Measurements from ENCODE around the gene GNB1. TPM values are rescaled to one million over a fixed set of nuclear protein-coding genes. Genes with fewer than 3 reads are reported as not detected.
A peak's percentile ranks its signal among the peaks of the same experiment; 100 is the strongest.

The GNB1 gene
- total RNA-seq, 1 donor from 2014 or later, result 474 TPM

DNA sequence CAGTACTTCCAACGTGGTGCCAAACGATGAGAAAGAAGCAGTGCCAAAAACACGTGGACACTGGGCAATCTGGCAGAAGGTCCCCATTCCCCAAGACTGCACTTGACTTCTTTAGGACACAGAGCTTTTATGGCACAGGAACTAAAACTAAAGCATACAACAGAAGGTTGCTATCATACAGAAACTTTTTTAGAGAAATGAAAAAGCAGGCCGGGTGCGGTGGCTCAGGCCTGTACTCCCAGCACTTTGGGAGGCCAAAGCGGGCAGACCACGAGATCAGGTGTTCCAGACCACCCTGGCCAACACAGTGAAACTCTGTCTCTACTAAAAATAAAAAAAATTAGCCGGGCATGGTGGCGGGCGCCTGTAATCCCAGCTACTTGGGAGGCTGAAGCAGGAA, 43.0 kb downstream of the GNB1 start:
- TF ChIP-seq, protein P1, sequence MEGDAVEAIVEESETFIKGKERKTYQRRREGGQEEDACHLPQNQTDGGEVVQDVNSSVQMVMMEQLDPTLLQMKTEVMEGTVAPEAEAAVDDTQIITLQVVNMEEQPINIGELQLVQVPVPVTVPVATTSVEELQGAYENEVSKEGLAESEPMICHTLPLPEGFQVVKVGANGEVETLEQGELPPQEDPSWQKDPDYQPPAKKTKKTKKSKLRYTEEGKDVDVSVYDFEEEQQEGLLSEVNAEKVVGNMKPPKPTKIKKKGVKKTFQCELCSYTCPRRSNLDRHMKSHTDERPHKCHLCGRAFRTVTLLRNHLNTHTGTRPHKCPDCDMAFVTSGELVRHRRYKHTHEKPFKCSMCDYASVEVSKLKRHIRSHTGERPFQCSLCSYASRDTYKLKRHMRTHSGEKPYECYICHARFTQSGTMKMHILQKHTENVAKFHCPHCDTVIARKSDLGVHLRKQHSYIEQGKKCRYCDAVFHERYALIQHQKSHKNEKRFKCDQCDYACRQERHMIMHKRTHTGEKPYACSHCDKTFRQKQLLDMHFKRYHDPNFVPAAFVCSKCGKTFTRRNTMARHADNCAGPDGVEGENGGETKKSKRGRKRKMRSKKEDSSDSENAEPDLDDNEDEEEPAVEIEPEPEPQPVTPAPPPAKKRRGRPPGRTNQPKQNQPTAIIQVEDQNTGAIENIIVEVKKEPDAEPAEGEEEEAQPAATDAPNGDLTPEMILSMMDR (conservative IDR thresholded peaks at IDR 0.05), result no peak
- DNase-seq (ENCODE audit: low read depth, low spot score), result no peak
- Mint-ChIP-seq H3K27ac (ENCODE audit: unreplicated experiment) (peak overlapping the region; percentile 57), H3K9me3 (no peaks in the 10 kb centered on the region), H3K4me3 (no peak overlapping the region), H3K27me3 (ENCODE audit: low read depth) (no peaks in the 10 kb centered on the region), H3K4me1 (peaks cover 46% of the 10 kb centered on the region), H3K36me3 (ENCODE audit: low read depth) (peaks cover 15% of the 10 kb centered on the region)

DNA sequence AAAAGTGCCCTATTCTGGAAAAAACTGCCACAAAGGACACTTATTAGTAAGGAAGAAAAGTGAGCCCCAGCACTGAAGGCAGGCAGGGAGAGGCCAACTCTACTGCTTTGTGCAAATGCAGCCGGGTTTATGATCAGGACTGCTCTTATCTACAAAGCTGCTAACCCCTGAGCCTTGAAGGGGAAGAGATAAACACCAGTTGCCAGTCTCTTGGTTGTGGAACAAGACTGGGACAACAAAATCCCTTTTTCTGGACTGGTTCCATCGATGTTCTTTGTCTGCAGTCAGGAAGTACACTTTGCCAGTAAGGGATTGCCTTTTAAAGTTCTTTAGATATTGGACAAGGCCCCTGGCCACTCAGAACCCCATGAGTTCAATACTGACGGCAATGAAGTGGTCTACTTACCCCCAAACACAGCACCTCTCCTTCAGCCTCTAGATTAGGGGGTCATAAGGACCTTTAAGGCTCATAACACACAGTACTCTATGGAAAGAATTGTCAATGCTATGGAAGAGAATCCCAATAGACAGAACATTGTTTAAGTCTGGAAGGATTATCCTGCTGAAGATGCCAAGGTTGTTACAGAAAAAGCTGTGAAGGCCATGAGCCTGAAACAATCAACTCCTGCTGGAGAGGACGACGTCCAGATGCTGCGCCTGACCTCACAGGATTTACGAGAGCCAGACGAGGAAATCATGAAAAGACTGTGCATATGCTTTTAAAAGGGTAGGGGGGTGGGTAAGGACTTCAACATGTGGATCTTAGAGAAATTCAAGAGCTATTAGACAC, 43.6 kb downstream of the GNB1 start:
- Mint-ChIP-seq H3K27ac (ENCODE audit: unreplicated experiment) (peak overlapping the region; percentile 57), H3K9me3 (no peaks in the 10 kb centered on the region), H3K36me3 (ENCODE audit: low read depth) (peaks cover 13% of the 10 kb centered on the region), H3K4me3 (no peak overlapping the region), H3K27me3 (ENCODE audit: low read depth) (no peaks in the 10 kb centered on the region), H3K4me1 (peaks cover 44% of the 10 kb centered on the region)
- TF ChIP-seq, protein P1 (conservative IDR thresholded peaks at IDR 0.05), result no peak
- DNase-seq (ENCODE audit: low read depth, low spot score), result no peak

DNA sequence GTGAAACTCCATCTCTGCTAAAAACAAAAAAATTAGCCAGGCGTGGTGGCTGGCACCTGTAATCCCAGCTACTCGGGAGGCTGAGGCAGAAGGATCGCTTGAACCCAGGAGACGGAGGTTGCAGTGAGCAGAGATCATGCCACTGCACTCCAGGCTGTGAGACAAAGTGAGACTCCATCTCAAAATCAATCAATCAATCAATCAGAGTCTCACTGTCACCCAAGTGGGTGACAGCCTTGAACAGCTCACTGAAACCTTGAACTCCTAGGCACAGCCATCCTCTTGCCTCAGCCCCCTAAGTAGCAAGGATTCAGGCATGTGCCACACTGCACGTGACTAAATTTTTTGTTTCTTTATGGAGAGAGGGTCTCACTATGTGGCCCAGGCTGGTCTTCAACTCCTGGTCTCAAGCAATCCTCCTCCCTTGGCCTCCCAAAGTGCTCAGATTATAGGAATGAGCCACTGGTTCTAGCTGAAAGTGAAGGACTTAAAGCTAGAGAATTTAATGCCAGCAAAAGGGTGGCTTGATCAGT, 44.4 kb downstream of the GNB1 start:
- Mint-ChIP-seq H3K27me3 (ENCODE audit: low read depth) (no peaks in the 10 kb centered on the region), H3K9me3 (no peaks in the 10 kb centered on the region), H3K4me1 (peaks cover 47% of the 10 kb centered on the region), H3K27ac (ENCODE audit: unreplicated experiment) (no peak overlapping the region), H3K4me3 (no peak overlapping the region), H3K36me3 (ENCODE audit: low read depth) (peaks cover 13% of the 10 kb centered on the region)
- TF ChIP-seq, protein P1 (conservative IDR thresholded peaks at IDR 0.05), result no peak
- DNase-seq (ENCODE audit: low read depth, low spot score), result no peak

DNA sequence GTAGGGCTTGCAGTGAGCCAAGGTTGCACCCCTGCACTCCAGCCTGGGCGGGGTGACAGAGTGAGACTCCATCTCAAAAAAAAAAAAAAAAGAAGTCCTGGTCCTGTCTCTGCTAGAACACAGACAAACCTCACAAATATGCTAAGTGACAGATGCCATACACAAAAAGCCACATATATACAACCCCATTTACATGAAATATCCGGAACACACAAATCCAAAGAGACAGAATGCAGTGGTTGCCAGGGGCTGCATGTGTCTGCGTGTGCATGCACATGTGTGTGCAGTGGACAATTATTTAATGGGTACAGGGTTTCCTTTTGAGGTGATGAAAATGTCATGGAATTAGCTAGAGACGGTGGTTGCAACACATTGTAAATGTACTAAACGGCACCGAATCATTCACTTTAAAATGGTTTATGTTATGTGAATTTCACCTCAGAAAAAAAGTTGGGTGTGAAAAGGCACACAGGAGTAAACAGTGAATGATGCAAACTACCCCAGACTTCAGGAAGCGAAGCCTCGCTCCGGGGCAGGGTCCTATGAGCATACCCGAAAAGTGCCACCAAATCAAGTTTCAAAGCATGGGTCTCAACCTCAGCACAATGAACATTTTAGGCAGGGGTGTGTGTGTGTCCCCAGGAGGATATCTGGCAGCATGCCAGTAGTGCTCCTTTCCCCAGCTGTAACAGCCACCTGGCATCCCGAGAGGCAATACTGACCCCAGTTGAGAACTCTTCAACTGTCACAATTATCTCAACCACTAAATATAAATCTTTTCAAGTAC, 48.3 kb downstream of the GNB1 start:
- no peak overlapping the region for H3K4me3 Mint-ChIP-seq
- no peaks in the 10 kb centered on the region for H3K27me3 Mint-ChIP-seq (ENCODE audit: low read depth)
- no peak for DNase-seq (ENCODE audit: low read depth, low spot score)
- H3K9me3 Mint-ChIP-seq, result no peaks in the 10 kb centered on the region
- TF ChIP-seq, protein P1 (conservative IDR thresholded peaks at IDR 0.05), result no peak
- peaks cover 10% of the 10 kb centered on the region for H3K36me3 Mint-ChIP-seq (ENCODE audit: low read depth)
- H3K27ac Mint-ChIP-seq (ENCODE audit: unreplicated experiment), result no peak overlapping the region
- H3K4me1 Mint-ChIP-seq, result peaks cover 32% of the 10 kb centered on the region

DNA sequence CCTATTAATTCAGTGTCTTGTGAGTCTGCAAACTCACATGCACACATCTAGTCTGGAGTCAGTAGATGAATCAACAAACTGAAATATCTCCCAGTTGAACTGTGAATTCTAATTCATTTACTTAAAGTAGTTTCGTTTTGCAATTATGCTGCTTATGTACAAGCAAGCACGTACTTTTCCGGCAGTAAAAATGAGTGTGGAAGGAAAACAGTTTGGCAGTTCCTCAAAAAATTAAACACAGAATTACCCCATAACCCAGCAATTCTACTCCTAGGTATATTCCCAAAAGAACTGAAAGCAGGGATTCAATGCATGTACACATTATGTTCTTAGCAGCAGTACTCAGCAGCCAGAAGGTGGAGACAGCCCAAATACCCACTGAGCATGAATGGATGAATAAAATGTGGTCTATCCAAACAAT, 49.3 kb downstream of the GNB1 start:
- Mint-ChIP-seq H3K9me3 (no peaks in the 10 kb centered on the region), H3K4me3 (no peak overlapping the region), H3K36me3 (ENCODE audit: low read depth) (peaks cover 7% of the 10 kb centered on the region), H3K4me1 (peaks cover 28% of the 10 kb centered on the region), H3K27ac (ENCODE audit: unreplicated experiment) (peak overlapping the region; percentile 48), H3K27me3 (ENCODE audit: low read depth) (no peaks in the 10 kb centered on the region)
- TF ChIP-seq, protein P1 (conservative IDR thresholded peaks at IDR 0.05), result no peak
- DNase-seq (ENCODE audit: low read depth, low spot score), result no peak
